Stimulated activated CD4-positive, alpha-beta T cell treated with anti-CD3 and anti-CD28 coated beads, Interleukin-15, amount 100 ng/mL, for 48 hours (primary cell): ENCODE measurements around the gene DNAJB6.

ENCODE experiments used
- DNase-seq, 2 donors: peaks; one replicate each; pipeline ENCODE4 v3.0.0-alpha.2; 2020; ENCODE audit warnings: low read depth in 2 of 2

DNAJB6 gene

GRCh38 chr7:157466867-157467261 is 130.1 kb downstream of the DNAJB6 start:
- no peak for DNase-seq
